ENCODE measurements around the gene WDR77. TPM values are rescaled to one million over a fixed set of nuclear protein-coding genes. Genes with fewer than 3 reads are reported as not detected.

Gene WDR77
- total and polyA plus RNA-seq, 9 of the 15 experiments (the other 6 are each of a cell fraction or from before 2014, with no cell fraction given) = 20.6 to 160 (median 75.3) TPM

GRCh38 chr1:111463029-111463683, 14.1 kb upstream of the WDR77 start (continued):
- no peak for TF ChIP-seq POLR2AphosphoS2 (IDR thresholded peaks at IDR 0.05; ENCODE audit: low read length)
- TF ChIP-seq ARHGAP35 (IDR thresholded peaks at IDR 0.05; ENCODE audit: partially characterized antibody) = no peak
- TF ChIP-seq ZNF76 (CRISPR knock-in tag; IDR thresholded peaks at IDR 0.05; ENCODE audit: borderline replicate concordance) = no peak
- TF ChIP-seq CEBPZ (IDR thresholded peaks at IDR 0.05; ENCODE audit: borderline replicate concordance, low read depth, low read length) = no peak
- TF ChIP-seq ZNF217 (CRISPR knock-in tag; IDR thresholded peaks at IDR 0.05) = no peak
- no peak for TF ChIP-seq GATAD2B (IDR thresholded peaks at IDR 0.05; ENCODE audit: borderline replicate concordance)
- peak; percentile 20 for TF ChIP-seq TAF9B (IDR thresholded peaks at IDR 0.05; ENCODE audit: partially characterized antibody)
- TF ChIP-seq GTF2A2 (tag; IDR thresholded peaks at IDR 0.05) = no peak
- TF ChIP-seq VEZF1 (CRISPR knock-in tag; IDR thresholded peaks at IDR 0.05) = 0 out of 2 replicates have a peak, but pooled peaks have one; percentile 6
- no peak for TF ChIP-seq MED1 (CRISPR knock-in tag; IDR thresholded peaks at IDR 0.05; ENCODE audit: borderline replicate concordance)
- no peak for TF ChIP-seq ZMIZ1 (IDR thresholded peaks at IDR 0.05; ENCODE audit: low read depth in 2 of 2, low read length in 2 of 2)
- TF ChIP-seq SNRNP70 (optimal IDR thresholded peaks at IDR 0.05; ENCODE audit: low read depth, low read length) = no peak
- no peak for TF ChIP-seq EP300 (IDR thresholded peaks at IDR 0.05; ENCODE audit: low read length)
- TF ChIP-seq HES1 (IDR thresholded peaks at IDR 0.05; ENCODE audit: low read depth) = no peak
- TF ChIP-seq, protein P1, sequence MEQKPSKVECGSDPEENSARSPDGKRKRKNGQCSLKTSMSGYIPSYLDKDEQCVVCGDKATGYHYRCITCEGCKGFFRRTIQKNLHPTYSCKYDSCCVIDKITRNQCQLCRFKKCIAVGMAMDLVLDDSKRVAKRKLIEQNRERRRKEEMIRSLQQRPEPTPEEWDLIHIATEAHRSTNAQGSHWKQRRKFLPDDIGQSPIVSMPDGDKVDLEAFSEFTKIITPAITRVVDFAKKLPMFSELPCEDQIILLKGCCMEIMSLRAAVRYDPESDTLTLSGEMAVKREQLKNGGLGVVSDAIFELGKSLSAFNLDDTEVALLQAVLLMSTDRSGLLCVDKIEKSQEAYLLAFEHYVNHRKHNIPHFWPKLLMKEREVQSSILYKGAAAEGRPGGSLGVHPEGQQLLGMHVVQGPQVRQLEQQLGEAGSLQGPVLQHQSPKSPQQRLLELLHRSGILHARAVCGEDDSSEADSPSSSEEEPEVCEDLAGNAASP (IDR thresholded peaks at IDR 0.05) = no peak
